GM10847 (cell line): ENCODE results near the gene SH3TC2.

ENCODE experiments used
- POLR2A ChIP-seq: IDR thresholded peaks from 2 replicates; pipeline ENCODE4 v1.6.1; 2011; ENCODE audit not compliant: insufficient read length; ENCODE audit errors: extremely low read depth

Gene SH3TC2

DNA sequence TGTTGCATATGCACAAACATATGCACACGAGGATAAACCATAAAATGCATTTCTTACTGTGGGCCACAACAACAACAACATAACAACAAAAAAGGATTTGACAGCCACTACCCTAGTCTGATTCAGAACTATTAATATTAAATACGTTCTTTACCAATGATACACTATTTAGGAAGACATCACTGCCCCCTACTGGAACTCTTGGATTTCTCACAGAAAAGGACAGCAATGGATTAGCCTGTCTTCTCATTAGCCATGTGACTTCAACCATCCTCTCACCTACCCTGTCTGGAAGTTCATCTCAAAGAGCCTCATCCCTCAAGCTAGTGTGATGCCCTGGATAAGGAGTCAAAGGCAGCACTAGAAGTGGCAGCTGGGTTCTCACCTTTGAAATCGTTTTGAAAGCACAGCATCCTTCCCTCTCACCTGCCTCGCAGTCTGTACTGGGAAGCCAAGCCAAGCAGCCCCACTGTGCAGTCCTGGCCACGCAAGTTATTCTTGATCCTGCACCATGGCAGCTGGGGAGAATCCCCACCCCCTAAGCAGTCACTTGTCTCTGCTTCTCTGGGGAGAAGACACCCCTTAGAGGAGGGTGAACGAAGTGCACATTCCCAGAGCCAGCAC, 64.6 kb downstream of the SH3TC2 start:
- TF ChIP-seq POLR2A = no peak

DNA sequence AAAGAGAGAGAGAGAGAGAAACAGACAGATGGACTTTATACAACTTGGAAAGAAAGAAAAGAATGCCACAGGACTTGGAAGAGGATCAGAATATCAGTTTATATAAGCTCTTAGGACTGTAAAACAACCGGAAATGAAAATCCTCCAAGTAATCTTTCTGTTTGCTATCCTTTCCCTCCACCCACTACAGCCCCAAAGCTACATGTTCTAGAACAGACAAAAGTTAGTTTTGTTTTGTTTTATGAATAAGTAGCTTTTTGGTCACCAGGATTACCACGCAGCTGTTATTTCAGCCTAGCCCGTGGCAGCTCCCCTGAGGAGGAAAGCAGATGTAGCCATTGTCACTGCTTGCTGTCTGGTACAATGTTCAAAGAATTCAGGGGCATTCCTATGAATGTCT, 66.6 kb downstream of the SH3TC2 start:
- no peak for TF ChIP-seq POLR2A

DNA sequence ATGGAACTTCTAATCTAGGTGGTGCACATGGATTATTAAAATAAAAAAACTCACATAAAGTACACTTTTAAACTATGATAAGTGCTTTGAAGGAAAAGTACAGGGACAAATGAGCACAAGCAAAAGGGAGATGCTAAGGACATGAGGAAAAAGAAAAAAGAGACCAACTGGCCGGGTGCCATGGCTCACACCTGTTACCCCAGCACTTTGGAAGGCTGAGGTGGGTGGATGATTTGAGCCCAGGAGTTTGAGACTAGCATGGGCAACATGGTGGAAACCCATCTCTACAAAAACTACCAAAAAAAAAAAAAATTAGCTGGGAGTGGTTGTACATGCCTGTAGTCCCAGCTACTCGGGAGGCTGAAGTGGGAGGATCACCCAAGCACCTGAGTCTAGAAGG, 67.1 kb downstream of the SH3TC2 start:
- no peak for TF ChIP-seq POLR2A

GRCh38 chr5:148993283-148993936, 69.5 kb downstream of the SH3TC2 start:
- no peak for TF ChIP-seq POLR2A

DNA sequence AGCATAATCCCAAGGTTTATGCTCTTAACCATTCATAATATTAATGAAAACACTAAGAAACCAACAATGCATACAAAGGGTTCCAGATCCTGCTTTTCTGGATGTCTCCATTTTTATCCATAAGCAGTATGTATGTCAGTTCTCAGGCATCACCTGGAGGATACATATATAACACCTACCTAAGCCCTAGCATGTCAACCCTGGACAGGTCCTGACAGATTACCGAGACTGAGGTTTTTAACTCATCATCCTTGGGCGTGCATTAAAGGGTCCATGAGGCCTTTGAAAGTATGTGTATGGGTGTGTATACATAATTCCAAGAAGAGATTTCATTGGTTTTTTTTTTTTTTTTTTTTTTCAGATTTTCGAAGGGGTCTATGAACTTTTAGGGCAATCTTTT, 70.6 kb downstream of the SH3TC2 start:
- no peak for TF ChIP-seq POLR2A

- TF ChIP-seq POLR2A = no peak
Observed at GRCh38 chr5:148991566-148991965, 71.3 kb downstream of the SH3TC2 start.

- TF ChIP-seq POLR2A = no peak
Observed at GRCh38 chr5:148990817-148991216, 72.0 kb downstream of the SH3TC2 start.

DNA sequence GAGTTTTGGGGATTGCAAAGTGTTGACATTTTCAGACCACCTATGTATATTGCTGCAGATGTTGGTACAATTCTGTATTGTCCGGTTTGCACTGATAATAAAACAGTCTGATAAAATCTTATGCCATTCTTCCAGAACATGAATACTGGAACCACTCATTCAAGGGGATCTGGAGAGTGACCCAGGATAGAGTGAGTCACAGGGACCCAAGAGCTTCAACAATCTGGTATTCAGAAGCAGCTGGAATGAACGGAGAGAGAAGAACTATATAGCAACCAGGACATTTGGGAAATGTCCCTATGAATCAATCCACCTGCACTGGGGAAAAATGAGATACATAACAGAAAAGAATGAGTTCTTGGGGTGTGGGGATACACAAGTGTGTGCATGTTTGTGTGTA, 73.3 kb downstream of the SH3TC2 start:
- TF ChIP-seq POLR2A = no peak

- no peak for TF ChIP-seq POLR2A
Observed at GRCh38 chr5:148988328-148988727, 74.5 kb downstream of the SH3TC2 start.

DNA sequence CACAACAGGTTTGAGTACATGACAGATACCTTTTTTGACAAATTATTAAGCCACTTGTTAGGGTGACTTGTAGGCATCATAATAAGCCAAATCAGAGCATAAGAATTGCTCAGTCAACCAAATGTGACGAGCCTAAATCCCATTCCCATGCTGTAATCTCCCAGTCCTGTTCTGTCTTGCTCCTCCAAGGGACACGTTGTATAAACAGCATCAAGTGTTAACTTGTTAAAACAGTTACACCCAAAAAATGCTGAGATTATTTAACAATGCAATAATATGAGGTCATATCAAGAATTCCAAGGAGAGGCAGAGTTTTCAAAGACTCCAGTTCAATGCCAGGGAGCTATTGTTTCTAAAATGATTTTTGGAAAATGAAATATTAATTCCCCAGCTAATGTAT, 76.2 kb downstream of the SH3TC2 start:
- no peak for TF ChIP-seq POLR2A

GRCh38 chr5:148984345-148984744, 78.5 kb downstream of the SH3TC2 start:
- TF ChIP-seq POLR2A = no peak

- no peak for TF ChIP-seq POLR2A
Observed at GRCh38 chr5:148981353-148981752, 81.5 kb downstream of the SH3TC2 start.

DNA sequence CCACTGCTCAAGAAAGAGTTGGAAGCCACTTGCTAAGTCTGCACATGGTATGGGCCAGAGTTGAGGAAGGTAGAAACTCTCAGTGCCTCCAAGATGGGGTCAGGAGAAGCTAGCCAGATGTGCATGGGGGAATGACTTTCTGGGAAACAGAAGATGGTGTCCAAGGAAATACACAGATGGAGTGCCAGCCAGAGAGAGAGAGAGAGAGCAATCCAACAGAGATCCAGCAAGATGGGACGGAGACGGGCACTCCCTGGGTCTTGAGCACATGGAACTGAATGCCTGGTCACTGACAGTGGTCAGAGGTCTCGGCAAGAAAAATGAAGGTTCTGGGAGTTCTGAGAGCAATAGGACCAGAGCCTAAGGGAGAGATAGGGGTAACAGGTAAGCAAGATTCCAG, 82.1 kb downstream of the SH3TC2 start:
- TF ChIP-seq POLR2A = no peak

GRCh38 chr5:148979083-148979723, 83.7 kb downstream of the SH3TC2 start:
- no peak for TF ChIP-seq POLR2A

- no peak for TF ChIP-seq POLR2A
Observed at GRCh38 chr5:148978370-148979082, 84.3 kb downstream of the SH3TC2 start.
